ENCODE data around the gene ZNF569. TPM values are rescaled to one million over a fixed set of nuclear protein-coding genes. Genes with fewer than 3 reads are reported as not detected.

The ZNF569 gene
- total and polyA plus RNA-seq, 2 of the 13 experiments (the other 11 are each of a cell fraction or from before 2014, with no cell fraction given): 1.4 to 5.7 TPM

- TF ChIP-seq, protein P1, sequence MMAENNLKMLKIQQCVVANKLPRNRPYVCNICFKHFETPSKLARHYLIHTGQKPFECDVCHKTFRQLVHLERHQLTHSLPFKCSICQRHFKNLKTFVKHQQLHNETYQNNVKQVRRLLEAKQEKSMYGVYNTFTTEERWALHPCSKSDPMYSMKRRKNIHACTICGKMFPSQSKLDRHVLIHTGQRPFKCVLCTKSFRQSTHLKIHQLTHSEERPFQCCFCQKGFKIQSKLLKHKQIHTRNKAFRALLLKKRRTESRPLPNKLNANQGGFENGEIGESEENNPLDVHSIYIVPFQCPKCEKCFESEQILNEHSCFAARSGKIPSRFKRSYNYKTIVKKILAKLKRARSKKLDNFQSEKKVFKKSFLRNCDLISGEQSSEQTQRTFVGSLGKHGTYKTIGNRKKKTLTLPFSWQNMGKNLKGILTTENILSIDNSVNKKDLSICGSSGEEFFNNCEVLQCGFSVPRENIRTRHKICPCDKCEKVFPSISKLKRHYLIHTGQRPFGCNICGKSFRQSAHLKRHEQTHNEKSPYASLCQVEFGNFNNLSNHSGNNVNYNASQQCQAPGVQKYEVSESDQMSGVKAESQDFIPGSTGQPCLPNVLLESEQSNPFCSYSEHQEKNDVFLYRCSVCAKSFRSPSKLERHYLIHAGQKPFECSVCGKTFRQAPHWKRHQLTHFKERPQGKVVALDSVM (CRISPR knock-in tag; IDR thresholded peaks at IDR 0.05): peak; percentile 40
- 0 out of 2 replicates have a peak, but pooled peaks have one; percentile 57 for TF ChIP-seq ZNF710 (CRISPR knock-in tag; IDR thresholded peaks at IDR 0.05; ENCODE audit: borderline replicate concordance)
- peak; percentile 43; the same call in 1 of the 2 replicates for TF ChIP-seq FOSL2 (CRISPR knock-in tag; IDR thresholded peaks at IDR 0.05)
- no peak; the same call in 1 of the 2 replicates for TF ChIP-seq ZNF232 (CRISPR knock-in tag; IDR thresholded peaks at IDR 0.05; ENCODE audit: borderline replicate concordance)
- no peak for TF ChIP-seq SRY (CRISPR knock-in tag; IDR thresholded peaks at IDR 0.05)
- no peak; the same call in 1 of the 2 replicates for TF ChIP-seq MXD4 (CRISPR knock-in tag; IDR thresholded peaks at IDR 0.05)
- TF ChIP-seq, protein P2, sequence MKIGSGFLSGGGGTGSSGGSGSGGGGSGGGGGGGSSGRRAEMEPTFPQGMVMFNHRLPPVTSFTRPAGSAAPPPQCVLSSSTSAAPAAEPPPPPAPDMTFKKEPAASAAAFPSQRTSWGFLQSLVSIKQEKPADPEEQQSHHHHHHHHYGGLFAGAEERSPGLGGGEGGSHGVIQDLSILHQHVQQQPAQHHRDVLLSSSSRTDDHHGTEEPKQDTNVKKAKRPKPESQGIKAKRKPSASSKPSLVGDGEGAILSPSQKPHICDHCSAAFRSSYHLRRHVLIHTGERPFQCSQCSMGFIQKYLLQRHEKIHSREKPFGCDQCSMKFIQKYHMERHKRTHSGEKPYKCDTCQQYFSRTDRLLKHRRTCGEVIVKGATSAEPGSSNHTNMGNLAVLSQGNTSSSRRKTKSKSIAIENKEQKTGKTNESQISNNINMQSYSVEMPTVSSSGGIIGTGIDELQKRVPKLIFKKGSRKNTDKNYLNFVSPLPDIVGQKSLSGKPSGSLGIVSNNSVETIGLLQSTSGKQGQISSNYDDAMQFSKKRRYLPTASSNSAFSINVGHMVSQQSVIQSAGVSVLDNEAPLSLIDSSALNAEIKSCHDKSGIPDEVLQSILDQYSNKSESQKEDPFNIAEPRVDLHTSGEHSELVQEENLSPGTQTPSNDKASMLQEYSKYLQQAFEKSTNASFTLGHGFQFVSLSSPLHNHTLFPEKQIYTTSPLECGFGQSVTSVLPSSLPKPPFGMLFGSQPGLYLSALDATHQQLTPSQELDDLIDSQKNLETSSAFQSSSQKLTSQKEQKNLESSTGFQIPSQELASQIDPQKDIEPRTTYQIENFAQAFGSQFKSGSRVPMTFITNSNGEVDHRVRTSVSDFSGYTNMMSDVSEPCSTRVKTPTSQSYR (CRISPR knock-in tag; IDR thresholded peaks at IDR 0.05; ENCODE audit: borderline replicate concordance): no peak; the same call in 1 of the 2 replicates
- TF ChIP-seq GLMP (CRISPR knock-in tag; IDR thresholded peaks at IDR 0.05; ENCODE audit: borderline replicate concordance): no peak
- peak; percentile 81 for TF ChIP-seq RBFOX2 (IDR thresholded peaks at IDR 0.05; ENCODE audit: low read depth, low read length)
- no peak for TF ChIP-seq NFE2 (CRISPR knock-in tag; IDR thresholded peaks at IDR 0.05)
- TF ChIP-seq ZNF614 (CRISPR knock-in tag; IDR thresholded peaks at IDR 0.05; ENCODE audit: borderline replicate concordance): peak; percentile 61; the same call in 1 of the 2 replicates
- no peak for TF ChIP-seq MEIS2 (CRISPR knock-in tag; IDR thresholded peaks at IDR 0.05)
These were observed at the start of gene ZNF569 (continued) for GRCh38 chr19:37466798-37467607.

Data from HepG2 (cell line).